Neuron (in vitro differentiated cells): ENCODE results near the gene CISH.

ENCODE experiments used
- H2AFZ ChIP-seq: one replicate; pipeline ENCODE4 v1.6.1; 2013; ENCODE audit warnings: low read depth, mild to moderate bottlenecking, inconsistent platforms, low read length, moderate library complexity
- H3K27me3 ChIP-seq: one replicate; pipeline ENCODE4 v1.6.1; 2013; ENCODE audit warnings: low read length; ENCODE audit not compliant: insufficient read depth
- H3K36me3 ChIP-seq: one replicate; pipeline ENCODE4 v1.6.1; 2013; ENCODE audit warnings: low read length; ENCODE audit not compliant: insufficient read depth
- H3K4me1 ChIP-seq: one replicate; pipeline ENCODE4 v1.6.1; 2013; ENCODE audit warnings: low read length; ENCODE audit not compliant: insufficient read depth
- H3K4me3 ChIP-seq: 2 replicates; pipeline ENCODE4 v1.5.1; 2013; ENCODE audit warnings: mild to moderate bottlenecking, low read length, moderate library complexity
- H3K9me3 ChIP-seq: one replicate; pipeline ENCODE4 v1.6.1; 2013; ENCODE audit warnings: low read length

Gene CISH

GRCh38 chr3:50611464-50612233 is at the start of gene CISH:
Gene CISH, minus strand, starts transcription at chr3:50611774. Its CDS starts 124 bp downstream, at chr3:50611650.
- Histone ChIP-seq H3K9me3 (no peaks in the 10 kb centered on the region), H2AFZ (peak within 1 kb of the TSS; percentile 43), H3K27me3 (no peaks in the 10 kb centered on the region), H3K4me3 (peak within 1 kb of the TSS; percentile 61), H3K36me3 (peaks cover 11% of the 10 kb centered on the region), H3K4me1 (peaks cover 27% of the 10 kb centered on the region)

GRCh38 chr3:50660386-50660785 is 48.8 kb upstream of the CISH start:
- Histone ChIP-seq H3K36me3 (no peaks in the 10 kb centered on the region), H3K9me3 (no peaks in the 10 kb centered on the region), H3K27me3 (peaks cover 7% of the 10 kb centered on the region), H3K4me3 (no peak overlapping the region), H2AFZ (no peak overlapping the region), H3K4me1 (no peaks in the 10 kb centered on the region)

GRCh38 chr3:50658831-50659230 is 47.3 kb upstream of the CISH start:
- Histone ChIP-seq H3K4me3 (no peak overlapping the region), H3K36me3 (no peaks in the 10 kb centered on the region), H3K9me3 (no peaks in the 10 kb centered on the region), H2AFZ (no peak overlapping the region), H3K4me1 (no peaks in the 10 kb centered on the region), H3K27me3 (peaks cover 7% of the 10 kb centered on the region)

GRCh38 chr3:50658416-50658815 is 46.8 kb upstream of the CISH start:
- Histone ChIP-seq H3K27me3 (peaks cover 7% of the 10 kb centered on the region), H2AFZ (no peak overlapping the region), H3K4me3 (no peak overlapping the region), H3K36me3 (no peaks in the 10 kb centered on the region), H3K9me3 (no peaks in the 10 kb centered on the region), H3K4me1 (no peaks in the 10 kb centered on the region)

- no peaks in the 10 kb centered on the region for H3K36me3 ChIP-seq
- H3K4me1 ChIP-seq, result peaks cover under 1% of the 10 kb centered on the region
Observed at GRCh38 chr3:50657816-50658215, 46.2 kb upstream of the CISH start.

GRCh38 chr3:50657407-50657806 is 45.8 kb upstream of the CISH start:
- Histone ChIP-seq H3K27me3 (peaks cover 7% of the 10 kb centered on the region), H3K9me3 (no peaks in the 10 kb centered on the region), H3K4me1 (peaks cover 5% of the 10 kb centered on the region), H2AFZ (no peak overlapping the region), H3K4me3 (no peak overlapping the region), H3K36me3 (no peaks in the 10 kb centered on the region)

More at GRCh38 chr3:50657816-50658215, 46.2 kb upstream of the CISH start:
- Histone ChIP-seq H3K4me3 (no peak overlapping the region), H3K9me3 (no peaks in the 10 kb centered on the region), H2AFZ (no peak overlapping the region), H3K27me3 (peaks cover 7% of the 10 kb centered on the region)

GRCh38 chr3:50656417-50657195 is 45.0 kb upstream of the CISH start:
- Histone ChIP-seq H3K4me1 (peaks cover 13% of the 10 kb centered on the region), H3K36me3 (no peaks in the 10 kb centered on the region), H3K27me3 (peaks cover 7% of the 10 kb centered on the region), H3K4me3 (no peak overlapping the region), H2AFZ (no peak overlapping the region), H3K9me3 (no peaks in the 10 kb centered on the region)

- Histone ChIP-seq H3K4me3 (no peak overlapping the region), H3K36me3 (no peaks in the 10 kb centered on the region), H3K27me3 (peaks cover 7% of the 10 kb centered on the region), H3K9me3 (no peaks in the 10 kb centered on the region), H2AFZ (no peak overlapping the region), H3K4me1 (peaks cover 17% of the 10 kb centered on the region)
Observed at GRCh38 chr3:50655009-50655830, 43.6 kb upstream of the CISH start.

- peaks cover 7% of the 10 kb centered on the region for H3K27me3 ChIP-seq
- H3K4me1 ChIP-seq, result peaks cover 23% of the 10 kb centered on the region
- H3K36me3 ChIP-seq, result no peaks in the 10 kb centered on the region
- no peaks in the 10 kb centered on the region for H3K9me3 ChIP-seq
- H2AFZ ChIP-seq, result no peak overlapping the region
- H3K4me3 ChIP-seq, result no peak overlapping the region
Observed at GRCh38 chr3:50653937-50654595, 42.5 kb upstream of the CISH start.

- Histone ChIP-seq H3K27me3 (no peaks in the 10 kb centered on the region), H3K36me3 (no peaks in the 10 kb centered on the region), H3K4me3 (no peak overlapping the region), H2AFZ (no peak overlapping the region), H3K9me3 (no peaks in the 10 kb centered on the region), H3K4me1 (peaks cover 37% of the 10 kb centered on the region)
Observed at GRCh38 chr3:50652709-50653108, 41.1 kb upstream of the CISH start.

GRCh38 chr3:50651920-50652529 is 40.5 kb upstream of the CISH start:
- Histone ChIP-seq H3K4me1 (peaks cover 41% of the 10 kb centered on the region), H2AFZ (no peak overlapping the region), H3K36me3 (no peaks in the 10 kb centered on the region), H3K4me3 (no peak overlapping the region), H3K9me3 (no peaks in the 10 kb centered on the region), H3K27me3 (no peaks in the 10 kb centered on the region)

GRCh38 chr3:50651445-50651844 is 39.9 kb upstream of the CISH start:
- Histone ChIP-seq H3K4me3 (no peak overlapping the region), H3K9me3 (no peaks in the 10 kb centered on the region), H3K36me3 (no peaks in the 10 kb centered on the region), H3K4me1 (peaks cover 41% of the 10 kb centered on the region), H2AFZ (no peak overlapping the region), H3K27me3 (no peaks in the 10 kb centered on the region)
